HepG2 (cell line): ENCODE results near the gene SYCP2. TPM values are rescaled to one million over a fixed set of nuclear protein-coding genes. Genes with fewer than 3 reads are reported as not detected.

Source experiments
- ATAC-seq: fragments of 200-7000 bp; cut with Tn5 transposase; 3 replicates; pipeline ENCODE4 v1.9.1; 2020; ENCODE audit warnings: mild to moderate bottlenecking, moderate library complexity
- BruUV-seq: library from RNA; stranded (reverse); fragments of 400-500 nt; replicated peaks from 2 replicates; lab custom pipeline; 2021; lab: Mats Ljungman, UMichigan
- CTCF ChIA-PET: fragments of 300-600 bp; formaldehyde crosslinking; extraction: SDS; loops from one replicate; lab custom pipeline; 2021; ENCODE audit warnings: low total read pairs, inconsistent platforms, low intra/inter-chr PET ratio; lab: Yijun Ruan, JAX
- POLR2A ChIA-PET: fragments of 350-600 bp; sonication (Branson Sonifier 250); formaldehyde crosslinking; loops from one replicate; lab custom pipeline; 2020; ENCODE audit warnings: antibody characterized with exemption, inconsistent platforms; lab: Yijun Ruan, JAX
- DNase-seq: peaks from one replicate; pipeline ENCODE4 v3.0.0-alpha.2; 2015; ENCODE audit warnings: low spot score
- FAIRE-seq: peaks from 3 replicates; lab custom pipeline; 2011; peaks lifted over from hg19 to GRCh38; lab: Jason Lieb, UNC
- H2AFZ ChIP-seq: one replicate; pipeline ENCODE4 v1.6.1; 2011; ENCODE audit warnings: low read length, inconsistent platforms
- H3K27ac ChIP-seq: fragments of 300-600 bp; 3 replicates; pipeline ENCODE4 v1.8.0; 2011; ENCODE audit warnings: mixed run types, mild to moderate bottlenecking, mixed read lengths, low read length, inconsistent platforms; ENCODE audit not compliant: insufficient read depth; ENCODE audit errors: extremely low read length
- H3K27me3 ChIP-seq, 2 experiments: fragments of 200-600 bp in 1 of 2; 2 replicates in 1 of 2; 3 replicates in 1 of 2; pipeline versions ENCODE4 v1.6.0 to v1.8.0; 2011; ENCODE audit warnings: low read length in 2 of 2, mild to moderate bottlenecking in 2 of 2, moderate library complexity in 2 of 2, inconsistent platforms in 1 of 2; ENCODE audit not compliant: insufficient read depth in 2 of 2, control insufficient read depth in 1 of 2
- H3K36me3 ChIP-seq, 2 experiments: fragments of 200-600 bp in 1 of 2; replicated peaks in 1 of 2; 2 replicates in 1 of 2; 3 replicates in 1 of 2; pipeline versions ENCODE4 v1.5.1 to v1.8.0; 2011; ENCODE audit warnings: low read length in 2 of 2, inconsistent platforms in 1 of 2; ENCODE audit not compliant: insufficient read depth in 2 of 2, control insufficient read depth in 1 of 2
- H3K4me1 ChIP-seq: 2 replicates; pipeline ENCODE4 v1.5.1; 2012; ENCODE audit warnings: low read length, inconsistent platforms; ENCODE audit not compliant: insufficient read depth
- H3K4me2 ChIP-seq: 2 replicates; pipeline ENCODE4 v1.6.0; 2011; ENCODE audit warnings: low read depth, low read length, inconsistent platforms
- H3K4me3 ChIP-seq, 3 experiments: fragments of 200-600 bp in 1 of 3; sonication (generic), shearing (Covaris generic) in 1 of 3; replicated peaks in 1 of 3; 2 replicates each; pipeline ENCODE4 v1.5.1; 2011 to 2016; ENCODE audit warnings: low read length in 3 of 3, inconsistent platforms in 2 of 3, low read depth in 2 of 3, mild to moderate bottlenecking in 2 of 3, control low read depth in 1 of 3, mixed read lengths in 1 of 3; ENCODE audit not compliant: insufficient read depth in 1 of 3
- H3K79me2 ChIP-seq: one replicate; pipeline ENCODE4 v1.6.1; 2011; ENCODE audit warnings: low read length, inconsistent platforms; ENCODE audit not compliant: insufficient read depth
- H3K9ac ChIP-seq: 2 replicates; pipeline ENCODE4 v1.6.0; 2011; ENCODE audit warnings: mild to moderate bottlenecking, low read depth, low read length, inconsistent platforms; ENCODE audit not compliant: insufficient read depth
- H3K9me3 ChIP-seq: 2 replicates; pipeline ENCODE4 v1.5.1; 2012; ENCODE audit warnings: mild to moderate bottlenecking, low read length
- H4K20me1 ChIP-seq: 2 replicates; pipeline ENCODE4 v1.6.0; 2011; ENCODE audit warnings: inconsistent platforms, mild to moderate bottlenecking, low read length, moderate library complexity; ENCODE audit not compliant: insufficient read depth
- CCAR2 ChIP-seq: fragments of 200-400 bp; formaldehyde crosslinking; optimal IDR thresholded peaks from 2 replicates; pipeline ENCODE3; 2018; ENCODE audit warnings: low read depth, mild to moderate bottlenecking, low read length, moderate library complexity
- DNMT1 ChIP-seq: sonication (generic); formaldehyde crosslinking; IDR thresholded peaks from 2 replicates; pipeline ENCODE4 v1.5.1; 2020; ENCODE audit warnings: mild to moderate bottlenecking, missing genetic modification reagents
- HMGA1 ChIP-seq: sonication (generic); formaldehyde crosslinking; conservative IDR thresholded peaks from 2 replicates; pipeline ENCODE4 v1.4.0; 2020; ENCODE audit warnings: missing genetic modification reagents
- KAT2B ChIP-seq: fragments of 150-350 bp; IDR thresholded peaks from 2 replicates; pipeline ENCODE4 v1.6.1; 2014; ENCODE audit warnings: low read depth, low read length, borderline replicate concordance
- MAFF ChIP-seq: IDR thresholded peaks from 2 replicates; pipeline ENCODE4 v1.6.1; 2011; ENCODE audit warnings: low read depth, low read length, improper control_type of control experiment
- MAFK ChIP-seq, 2 experiments: IDR thresholded peaks in 1 of 2; conservative IDR thresholded peaks in 1 of 2; 2 replicates each; pipeline ENCODE4 v1.6.1; 2011; ENCODE audit warnings: improper control_type of control experiment in 2 of 2, low read length in 2 of 2
- PREB ChIP-seq: sonication (generic); formaldehyde crosslinking; IDR thresholded peaks from 2 replicates; pipeline ENCODE4 v1.4.0; 2020; ENCODE audit warnings: missing genetic modification reagents
- SUZ12 ChIP-seq: fragments of 150-350 bp; IDR thresholded peaks from 2 replicates; pipeline ENCODE4 v1.6.1; 2014; ENCODE audit warnings: low read depth, low read length
- ZMYM2 ChIP-seq: sonication (generic); formaldehyde crosslinking; IDR thresholded peaks from 2 replicates; pipeline ENCODE4 v1.8.0; 2022; ENCODE audit warnings: mild to moderate bottlenecking, missing genetic modification reagents
- ZNF225 ChIP-seq: sonication (generic); formaldehyde crosslinking; IDR thresholded peaks from 2 replicates; pipeline ENCODE4 v1.4.0; 2020; ENCODE audit warnings: mild to moderate bottlenecking, missing genetic modification reagents
- ZNF530 ChIP-seq: sonication (generic); formaldehyde crosslinking; IDR thresholded peaks from 2 replicates; pipeline ENCODE4 v1.5.0; 2020; ENCODE audit warnings: low read depth, mild to moderate bottlenecking, missing genetic modification reagents
- ZNF547 ChIP-seq: sonication (generic); formaldehyde crosslinking; IDR thresholded peaks from 2 replicates; pipeline ENCODE4 v1.5.1; 2020; ENCODE audit warnings: mild to moderate bottlenecking, missing genetic modification reagents
- WGBS: methylation state at CpG from one replicate; pipeline ENCODE4 v1.1.6; 2017; ENCODE audit warnings: low lambda C conversion rate; 5-methylcytosine and 5-hydroxymethylcytosine counted together
- in situ Hi-C: cut with HindIII; loops from 2 replicates; pipeline ENCODE4 v1.10.0; 2017; ENCODE audit warnings: low pct_unique_long_range_greater_than_20kb; ENCODE audit not compliant: extremely low pct_ligation_motif_present
- intact Hi-C: fragments of 100-400 bp; cut with micrococcal nuclease; formaldehyde crosslinking; loops from one replicate; pipeline ENCODE4 v1.10.0; 2022; ENCODE audit not compliant: unreplicated experiment
- polyA plus RNA-seq, 8 experiments: library from polyadenylated mRNA; depleted of rRNA in 3 of 8; stranded (reverse) in 7 of 8; unstranded in 1 of 8; fragments of >200 nt; fragmentation: Illumina TruSeq in 4 of 8; extraction: Trizol in 4 of 8; gene quantifications; 2 replicates each; pipeline versions ENCODE4 v1.2.1 to v1.2.3, GENCODE V29; 2011 to 2016; ENCODE audit warnings: low read depth in 4 of 8, missing spikeins in 1 of 8, mixed read lengths in 1 of 8; ENCODE audit not compliant: insufficient read depth in 1 of 8
- total RNA-seq, 5 experiments: library from RNA; depleted of rRNA; stranded (reverse); fragments of >200 nt; fragmentation: Illumina TruSeq; extraction: Trizol; gene quantifications; 2 replicates each; pipeline ENCODE4 v1.2.3, GENCODE V29; 2016; ENCODE audit warnings: low read depth in 1 of 5

The SYCP2 gene
- total and polyA plus RNA-seq, 2 of the 13 experiments (the other 11 are each of a cell fraction or from before 2014, with no cell fraction given): 0.07 to 0.24 TPM

GRCh38 chr20:59912609-59913008, 20.8 kb downstream of the SYCP2 start:
- WGBS: 2% methylated on average over 4 of the region's 4 CpGs
- in situ Hi-C loops (no loop called here), intact Hi-C loops (no loop called here)
- Histone ChIP-seq H3K9me3 (no peaks in the 10 kb centered on the region), H4K20me1 (no peaks in the 10 kb centered on the region), H3K27ac (no peak overlapping the region), H3K36me3 (no peaks in the 10 kb centered on the region), H3K4me2 (no peak overlapping the region), H3K4me1 (no peaks in the 10 kb centered on the region), H3K27me3 (no peaks in the 10 kb centered on the region), H3K79me2 (no peaks in the 10 kb centered on the region), H3K9ac (no peak overlapping the region), H2AFZ (no peak overlapping the region), H3K4me3 (no peak overlapping the region)
- TF ChIP-seq ZNF547 (CRISPR knock-in tag): no peak
- no peak for TF ChIP-seq ZNF530 (CRISPR knock-in tag)
- no peak for TF ChIP-seq HMGA1
- no peak for TF ChIP-seq ZMYM2 (CRISPR knock-in tag)
- TF ChIP-seq PREB (CRISPR knock-in tag): no peak
- TF ChIP-seq SUZ12: no peak
- TF ChIP-seq DNMT1: no peak
- TF ChIP-seq ZNF225: no peak
- no peak for TF ChIP-seq KAT2B
- ATAC-seq: no peak
- FAIRE-seq: no peak
- DNase-seq: no peak
- POLR2A ChIA-PET: no interaction called here
- CTCF ChIA-PET: no interaction called here
- no TSS peak for BruUV-seq

DNA sequence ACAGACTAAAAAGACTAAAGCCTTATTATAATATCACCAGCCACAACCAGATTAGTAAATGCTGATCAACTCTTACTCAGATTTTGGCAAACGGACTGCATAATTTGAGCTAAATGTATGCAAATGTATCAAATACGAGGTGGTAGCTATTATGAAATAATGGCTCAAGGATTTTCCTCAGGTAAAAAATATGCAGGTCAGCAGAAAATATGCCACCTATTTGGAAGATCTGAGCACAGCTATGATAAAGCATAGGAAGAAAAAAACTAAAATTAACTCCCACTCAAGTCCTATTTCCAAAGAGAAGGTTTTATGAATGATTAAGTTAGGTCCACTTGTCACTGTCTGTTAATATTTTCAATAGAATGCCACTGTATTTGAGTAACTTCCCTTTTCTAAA, 22.4 kb downstream of the SYCP2 start:
- no peak for FAIRE-seq
- in situ Hi-C loops (no loop called here), intact Hi-C loops (no loop called here)
- 8% methylated on average over 2 of the region's 2 CpGs for WGBS
- H3K36me3 ChIP-seq: no peaks in the 10 kb centered on the region
- ChIA-PET CTCF (no interaction called here), POLR2A (interaction anchor here (1.0 kb wide), 1 partner anchor 29 kb away, joined by 3 read pairs; the partner anchor contains the start of genes FAM217B and PPP1R3D)
- H3K9ac ChIP-seq: no peak overlapping the region
- no peak for DNase-seq
- H2AFZ ChIP-seq: no peak overlapping the region
- no peaks in the 10 kb centered on the region for H3K27me3 ChIP-seq
- ATAC-seq: no peak
- no peak overlapping the region for H3K27ac ChIP-seq
- H3K4me1 ChIP-seq: no peaks in the 10 kb centered on the region
- no peaks in the 10 kb centered on the region for H4K20me1 ChIP-seq
- no peaks in the 10 kb centered on the region for H3K79me2 ChIP-seq
- no peaks in the 10 kb centered on the region for H3K9me3 ChIP-seq
- H3K4me3 ChIP-seq: no peak overlapping the region
- BruUV-seq: no TSS peak
- TF ChIP-seq MAFK (conservative IDR thresholded peaks at IDR 0.05 in 1 of 2, IDR thresholded peaks at IDR 0.05 in 1 of 2; ENCODE audit: low read length in 2 of 2) (peak; percentile 72 to 91), MAFF (peak; percentile 83), CCAR2 (no peak)
- TF ChIP-seq, all 625 proteins: peak for 2
- no peak overlapping the region for H3K4me2 ChIP-seq
